ENCODE results near the gene WWC1.

Gene WWC1

DNA sequence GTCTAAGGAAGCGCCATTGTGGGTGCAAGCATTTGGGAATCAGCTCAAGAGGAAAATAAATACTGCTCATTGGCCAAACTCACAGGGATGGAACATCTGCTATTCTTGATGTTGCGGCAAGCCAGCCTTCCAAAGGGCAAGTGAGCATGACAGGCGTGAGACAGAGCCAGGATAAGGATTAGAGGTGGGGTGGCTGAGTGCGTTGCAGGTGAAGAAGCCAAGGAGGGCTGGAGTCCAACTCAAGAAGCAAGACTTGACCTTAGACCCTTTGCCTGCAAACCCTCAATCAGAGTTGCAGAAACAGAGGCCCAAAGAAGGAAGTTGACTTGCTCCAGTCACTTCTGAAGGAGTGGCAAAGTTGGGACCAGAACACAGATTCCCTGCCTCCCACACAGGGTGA is 79.4 kb downstream of the WWC1 start:
- no peak overlapping the region for H3K4me3 ChIP-seq (ENCODE audit: low read depth, low read length)
- TF ChIP-seq MYC (IDR thresholded peaks at IDR 0.05; ENCODE audit: low read depth, low read length) (no peak), POLR2A (IDR thresholded peaks at IDR 0.05; ENCODE audit: extremely low read depth, insufficient read length) (no peak)
- TF ChIP-seq, protein P1, sequence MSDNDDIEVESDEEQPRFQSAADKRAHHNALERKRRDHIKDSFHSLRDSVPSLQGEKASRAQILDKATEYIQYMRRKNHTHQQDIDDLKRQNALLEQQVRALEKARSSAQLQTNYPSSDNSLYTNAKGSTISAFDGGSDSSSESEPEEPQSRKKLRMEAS (IDR thresholded peaks at IDR 0.05; ENCODE audit: low read depth, low read length) = no peak
- TF ChIP-seq, protein P2, sequence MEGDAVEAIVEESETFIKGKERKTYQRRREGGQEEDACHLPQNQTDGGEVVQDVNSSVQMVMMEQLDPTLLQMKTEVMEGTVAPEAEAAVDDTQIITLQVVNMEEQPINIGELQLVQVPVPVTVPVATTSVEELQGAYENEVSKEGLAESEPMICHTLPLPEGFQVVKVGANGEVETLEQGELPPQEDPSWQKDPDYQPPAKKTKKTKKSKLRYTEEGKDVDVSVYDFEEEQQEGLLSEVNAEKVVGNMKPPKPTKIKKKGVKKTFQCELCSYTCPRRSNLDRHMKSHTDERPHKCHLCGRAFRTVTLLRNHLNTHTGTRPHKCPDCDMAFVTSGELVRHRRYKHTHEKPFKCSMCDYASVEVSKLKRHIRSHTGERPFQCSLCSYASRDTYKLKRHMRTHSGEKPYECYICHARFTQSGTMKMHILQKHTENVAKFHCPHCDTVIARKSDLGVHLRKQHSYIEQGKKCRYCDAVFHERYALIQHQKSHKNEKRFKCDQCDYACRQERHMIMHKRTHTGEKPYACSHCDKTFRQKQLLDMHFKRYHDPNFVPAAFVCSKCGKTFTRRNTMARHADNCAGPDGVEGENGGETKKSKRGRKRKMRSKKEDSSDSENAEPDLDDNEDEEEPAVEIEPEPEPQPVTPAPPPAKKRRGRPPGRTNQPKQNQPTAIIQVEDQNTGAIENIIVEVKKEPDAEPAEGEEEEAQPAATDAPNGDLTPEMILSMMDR (IDR thresholded peaks at IDR 0.05; ENCODE audit: low read depth, low read length) = no peak
- DNase-seq (ENCODE audit: low read depth) = no peak

DNA sequence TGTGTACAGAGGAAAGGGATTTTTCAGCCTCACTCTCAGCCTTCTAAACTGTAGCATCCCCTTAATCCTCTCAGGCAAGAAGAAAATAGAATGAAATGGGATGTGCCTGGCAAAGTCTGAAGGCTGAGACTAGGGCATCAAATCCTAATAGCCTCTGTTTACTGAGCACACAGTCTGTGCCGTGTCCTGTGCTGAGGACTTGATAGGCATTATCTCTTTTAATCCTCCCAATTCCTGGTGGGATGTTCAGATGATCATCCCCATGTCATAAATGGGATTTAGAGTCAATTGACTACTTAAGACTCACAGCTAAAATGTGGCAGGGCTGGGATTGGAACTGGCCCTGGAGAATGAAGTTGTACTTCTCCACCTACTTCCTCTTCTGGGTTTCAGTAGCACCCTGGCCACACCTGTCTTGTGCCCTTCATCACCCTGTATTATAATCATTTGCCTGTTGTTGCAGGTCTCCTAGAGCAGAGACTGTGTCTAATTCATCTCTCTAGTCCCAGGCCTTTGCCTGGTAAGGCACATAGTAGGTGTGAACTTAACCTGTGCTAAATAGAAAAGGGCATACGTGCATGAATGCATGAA is 81.0 kb downstream of the WWC1 start:
- no peak overlapping the region for H3K4me3 ChIP-seq (ENCODE audit: low read depth, low read length)
- TF ChIP-seq POLR2A (IDR thresholded peaks at IDR 0.05; ENCODE audit: extremely low read depth, insufficient read length) = no peak
- no peak for TF ChIP-seq MYC (IDR thresholded peaks at IDR 0.05; ENCODE audit: low read depth, low read length)
- DNase-seq (ENCODE audit: low read depth) = no peak

DNA sequence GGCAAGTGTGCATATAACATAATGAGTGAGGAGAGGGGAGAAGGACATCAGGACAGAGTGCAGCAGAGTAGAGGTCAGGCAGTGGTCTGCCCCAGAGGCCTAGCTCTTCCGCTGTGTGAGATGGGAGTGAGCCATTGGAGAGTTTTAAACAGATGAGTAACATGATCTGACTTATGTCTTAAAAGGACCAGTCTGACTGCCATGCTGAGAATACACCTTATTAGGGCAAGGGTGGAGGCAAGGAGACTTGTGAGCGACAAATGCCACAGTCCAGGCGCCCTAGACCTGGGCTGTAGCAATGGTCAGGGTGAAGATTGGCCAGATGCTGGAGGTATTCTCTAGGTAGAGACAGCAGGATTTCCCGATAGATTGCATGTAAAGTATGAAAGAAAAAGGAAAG is 83.1 kb downstream of the WWC1 start:
- H3K4me3 ChIP-seq (ENCODE audit: low read depth, low read length) = no peak overlapping the region
- TF ChIP-seq, protein P2 (IDR thresholded peaks at IDR 0.05; ENCODE audit: low read depth, low read length) = no peak
- no peak for TF ChIP-seq MYC (IDR thresholded peaks at IDR 0.05; ENCODE audit: low read depth, low read length)
- no peak for TF ChIP-seq POLR2A (IDR thresholded peaks at IDR 0.05; ENCODE audit: extremely low read depth, insufficient read length)
- TF ChIP-seq, protein P1 (IDR thresholded peaks at IDR 0.05; ENCODE audit: low read depth, low read length) = no peak
- no peak for DNase-seq (ENCODE audit: low read depth)

DNA sequence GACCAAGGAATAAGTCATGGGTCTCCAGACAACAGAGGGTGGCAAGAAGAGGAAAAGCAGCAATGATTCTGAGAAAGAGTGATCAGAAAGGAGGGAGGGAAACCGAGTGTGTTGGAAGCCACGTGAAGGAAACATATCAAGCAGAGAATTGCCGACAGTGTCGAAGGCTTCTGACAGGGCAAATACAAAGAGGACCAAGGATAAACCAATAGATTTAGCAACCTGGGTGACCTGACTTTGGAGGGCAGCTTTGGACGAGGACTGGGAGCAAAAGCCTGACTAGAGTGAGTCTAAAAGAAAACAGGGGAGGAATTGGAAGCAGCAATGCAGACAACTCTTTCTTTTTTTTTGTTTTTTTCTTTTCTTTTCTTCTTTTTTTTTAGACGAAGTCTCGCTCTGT is 83.8 kb downstream of the WWC1 start:
- H3K4me3 ChIP-seq (ENCODE audit: low read depth, low read length) = no peak overlapping the region
- no peak for DNase-seq (ENCODE audit: low read depth)
- TF ChIP-seq, protein P2 (IDR thresholded peaks at IDR 0.05; ENCODE audit: low read depth, low read length) = no peak
- TF ChIP-seq, protein P1 (IDR thresholded peaks at IDR 0.05; ENCODE audit: low read depth, low read length) = no peak
- TF ChIP-seq MYC (IDR thresholded peaks at IDR 0.05; ENCODE audit: low read depth, low read length) (no peak), POLR2A (IDR thresholded peaks at IDR 0.05; ENCODE audit: extremely low read depth, insufficient read length) (no peak)

DNA sequence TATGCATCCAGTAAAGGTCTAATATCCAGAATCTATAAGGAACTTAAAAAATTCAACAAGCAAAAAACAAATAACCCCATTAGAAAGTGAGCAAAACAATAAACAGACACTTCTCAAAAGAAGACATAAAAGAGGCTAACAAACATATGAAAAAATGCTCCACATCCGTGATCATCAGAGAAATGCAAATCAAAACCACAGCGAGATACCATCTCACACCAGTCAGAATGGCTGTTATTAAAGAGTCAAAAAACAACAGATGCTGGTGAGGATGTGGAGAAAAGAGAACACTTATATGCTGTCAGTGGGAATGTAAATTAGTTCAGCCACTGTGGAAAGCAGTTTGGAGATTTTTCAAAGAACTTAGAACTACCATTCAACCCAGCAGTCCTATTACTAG is 86.1 kb downstream of the WWC1 start:
- TF ChIP-seq POLR2A (IDR thresholded peaks at IDR 0.05; ENCODE audit: extremely low read depth, insufficient read length) (no peak), MYC (IDR thresholded peaks at IDR 0.05; ENCODE audit: low read depth, low read length) (no peak)
- TF ChIP-seq, protein P1 (IDR thresholded peaks at IDR 0.05; ENCODE audit: low read depth, low read length) = no peak
- TF ChIP-seq, protein P2 (IDR thresholded peaks at IDR 0.05; ENCODE audit: low read depth, low read length) = no peak
- H3K4me3 ChIP-seq (ENCODE audit: low read depth, low read length) = no peak overlapping the region
- no peak for DNase-seq (ENCODE audit: low read depth)

DNA sequence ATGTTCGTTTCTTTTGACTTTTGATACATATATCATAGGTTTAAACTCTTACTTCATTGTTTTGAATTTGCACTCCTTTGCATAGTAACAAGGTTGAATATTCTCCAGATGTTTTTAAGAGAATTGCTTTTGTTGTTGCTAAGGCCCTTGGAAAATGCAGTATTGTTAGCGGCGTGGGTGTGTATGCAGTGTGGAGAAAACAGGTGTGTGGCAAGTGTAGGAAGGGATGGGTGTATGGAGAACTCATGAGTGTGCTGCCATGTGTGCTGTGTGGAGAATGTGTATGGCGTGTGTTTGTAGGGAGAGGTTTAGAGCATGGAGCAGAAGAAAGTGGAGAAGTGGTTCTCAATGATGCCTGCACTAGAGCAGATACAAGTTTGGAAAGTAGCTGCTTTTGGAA is 87.3 kb downstream of the WWC1 start:
- no peak for DNase-seq (ENCODE audit: low read depth)
- no peak overlapping the region for H3K4me3 ChIP-seq (ENCODE audit: low read depth, low read length)
- TF ChIP-seq MYC (IDR thresholded peaks at IDR 0.05; ENCODE audit: low read depth, low read length) (no peak), POLR2A (IDR thresholded peaks at IDR 0.05; ENCODE audit: extremely low read depth, insufficient read length) (no peak)
- TF ChIP-seq, protein P1 (IDR thresholded peaks at IDR 0.05; ENCODE audit: low read depth, low read length) = no peak
- TF ChIP-seq, protein P2 (IDR thresholded peaks at IDR 0.05; ENCODE audit: low read depth, low read length) = no peak
